ENCODE data around the gene HSF5. TPM values are rescaled to one million over a fixed set of nuclear protein-coding genes. Genes with fewer than 3 reads are reported as not detected.

The HSF5 gene
- total RNA-seq, 1 donor from 2014 or later: 0.09 TPM

Other genes starting within 250 kb of the HSF5 start
- gene LPO, start 249.8 kb downstream of the HSF5 start, total RNA-seq: not detected
- gene MPO, start 207.5 kb downstream of the HSF5 start, total RNA-seq: 0.06 TPM
- gene TSPOAP1, start 159.6 kb downstream of the HSF5 start, total RNA-seq: 30.2 TPM
- gene SUPT4H1, start 136.2 kb downstream of the HSF5 start, total RNA-seq: 72.4 TPM
- gene RNF43, start 70.9 kb downstream of the HSF5 start, total RNA-seq: 19.0 TPM
- gene MTMR4, start 26.2 kb upstream of the HSF5 start, total RNA-seq: 44.7 TPM
- 0.32 TPM for gene TEX14, start 203.6 kb upstream of the HSF5 start, total RNA-seq
- gene RAD51C, start 204.2 kb upstream of the HSF5 start, total RNA-seq: 15.9 TPM

Measured in mucosa of gallbladder (tissue), 1 donor.